Vagina (tissue), 2 donors: ENCODE data around the gene PEG3. TPM values are rescaled to one million over a fixed set of nuclear protein-coding genes. Genes with fewer than 3 reads are reported as not detected.

Experiments used
- DNase-seq, 2 donors: peaks; one replicate each; pipeline ENCODE4 v3.0.0-alpha.2; 2017; ENCODE audit errors: extremely low spot score in 2 of 2
- H3K27ac ChIP-seq: fragments of 200-600 bp; sonication (generic); one replicate; pipeline ENCODE4 v1.5.1; 2019
- H3K27me3 ChIP-seq: fragments of 200-600 bp; sonication (generic); one replicate; pipeline ENCODE4 v1.5.1; 2019
- H3K36me3 ChIP-seq, 2 donors: fragments of 200-600 bp; sonication (generic); one replicate each; pipeline ENCODE4 v1.5.1; 2017 to 2019
- H3K4me1 ChIP-seq: fragments of 200-600 bp; sonication (generic); one replicate; pipeline ENCODE4 v1.5.1; 2019
- H3K4me3 ChIP-seq, 2 donors: fragments of 200-600 bp; sonication (generic); 1 replicate in 1 of 2; 2 replicates in 1 of 2; pipeline ENCODE4 v1.5.1; 2016 to 2019
- H3K9me3 ChIP-seq: fragments of 200-600 bp; sonication (generic); one replicate; pipeline ENCODE4 v1.5.1; 2019
- POLR2A ChIP-seq, 2 donors: fragments of 450-650 bp; IDR thresholded peaks; one replicate each; pipeline ENCODE4 v1.6.1; 2017; ENCODE audit warnings: antibody characterized with exemption in 2 of 2, mild to moderate bottlenecking in 2 of 2, moderate library complexity in 2 of 2
- POLR2AphosphoS5 ChIP-seq, 2 donors: sonication (generic); formaldehyde crosslinking; IDR thresholded peaks; one replicate each; pipeline ENCODE4 v1.9.0; 2017; ENCODE audit warnings: antibody characterized with exemption in 2 of 2, mild to moderate bottlenecking in 2 of 2, low read depth in 1 of 2; ENCODE audit not compliant: insufficient read depth in 1 of 2
- intact Hi-C: fragments of 100-400 bp; cut with DNase I; formaldehyde crosslinking; loops from one replicate; pipeline ENCODE4 v1.15.1; 2023
- total RNA-seq: library from RNA; depleted of rRNA; stranded (reverse); fragments of >200 nt; gene quantifications from one replicate; pipeline ENCODE4 v1.2.3, GENCODE V29; 2016
- TF ChIP-seq, protein P1 (sequence below), 3 experiments: fragments of 450-650 bp in 2 of 3; fragments of 200-600 bp in 1 of 3; sonication (generic) in 1 of 3; IDR thresholded peaks; one replicate each; pipeline ENCODE4 v1.5.1; 2017 to 2019; ENCODE audit warnings: antibody characterized with exemption in 3 of 3, mild to moderate bottlenecking in 2 of 3, moderate library complexity in 2 of 3

Gene PEG3
- total RNA-seq, 1 donor from 2014 or later, result 15.2 TPM

DNA sequence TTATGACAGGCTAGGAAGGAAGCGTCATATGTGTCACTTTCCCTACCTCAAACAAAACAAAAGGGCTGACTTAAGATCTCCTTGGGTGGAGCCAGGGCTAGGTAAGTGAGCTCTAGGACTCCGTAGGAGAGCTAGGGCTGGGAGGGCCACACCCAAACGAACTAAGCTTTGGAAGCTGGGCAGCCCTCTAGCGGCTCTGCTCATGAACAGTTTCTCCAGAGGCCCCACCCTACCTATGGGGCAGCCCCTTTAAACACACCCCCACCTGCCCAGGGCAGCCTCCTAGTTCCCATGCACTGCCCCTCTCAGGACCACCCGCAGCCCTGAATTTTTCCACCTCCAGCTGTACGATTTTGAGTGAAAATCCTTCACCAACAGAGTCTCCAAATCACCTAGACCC, 3.5 kb downstream of the PEG3 start:
- no peak for DNase-seq
- H3K36me3 ChIP-seq, result no peaks in the 10 kb centered on the region
- H3K27me3 ChIP-seq, result no peaks in the 10 kb centered on the region
- no peak for TF ChIP-seq POLR2AphosphoS5 (IDR thresholded peaks at IDR 0.05; ENCODE audit: insufficient read depth in 1 of 2, low read depth in 1 of 2)
- TF ChIP-seq, protein P1, sequence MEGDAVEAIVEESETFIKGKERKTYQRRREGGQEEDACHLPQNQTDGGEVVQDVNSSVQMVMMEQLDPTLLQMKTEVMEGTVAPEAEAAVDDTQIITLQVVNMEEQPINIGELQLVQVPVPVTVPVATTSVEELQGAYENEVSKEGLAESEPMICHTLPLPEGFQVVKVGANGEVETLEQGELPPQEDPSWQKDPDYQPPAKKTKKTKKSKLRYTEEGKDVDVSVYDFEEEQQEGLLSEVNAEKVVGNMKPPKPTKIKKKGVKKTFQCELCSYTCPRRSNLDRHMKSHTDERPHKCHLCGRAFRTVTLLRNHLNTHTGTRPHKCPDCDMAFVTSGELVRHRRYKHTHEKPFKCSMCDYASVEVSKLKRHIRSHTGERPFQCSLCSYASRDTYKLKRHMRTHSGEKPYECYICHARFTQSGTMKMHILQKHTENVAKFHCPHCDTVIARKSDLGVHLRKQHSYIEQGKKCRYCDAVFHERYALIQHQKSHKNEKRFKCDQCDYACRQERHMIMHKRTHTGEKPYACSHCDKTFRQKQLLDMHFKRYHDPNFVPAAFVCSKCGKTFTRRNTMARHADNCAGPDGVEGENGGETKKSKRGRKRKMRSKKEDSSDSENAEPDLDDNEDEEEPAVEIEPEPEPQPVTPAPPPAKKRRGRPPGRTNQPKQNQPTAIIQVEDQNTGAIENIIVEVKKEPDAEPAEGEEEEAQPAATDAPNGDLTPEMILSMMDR (IDR thresholded peaks at IDR 0.05), result no peak
- TF ChIP-seq POLR2A (IDR thresholded peaks at IDR 0.05), result no peak
- intact Hi-C loops, result no loop called here
- H3K27ac ChIP-seq, result no peak overlapping the region
- H3K4me3 ChIP-seq, result no peak overlapping the region
- no peaks in the 10 kb centered on the region for H3K9me3 ChIP-seq
- no peaks in the 10 kb centered on the region for H3K4me1 ChIP-seq

DNA sequence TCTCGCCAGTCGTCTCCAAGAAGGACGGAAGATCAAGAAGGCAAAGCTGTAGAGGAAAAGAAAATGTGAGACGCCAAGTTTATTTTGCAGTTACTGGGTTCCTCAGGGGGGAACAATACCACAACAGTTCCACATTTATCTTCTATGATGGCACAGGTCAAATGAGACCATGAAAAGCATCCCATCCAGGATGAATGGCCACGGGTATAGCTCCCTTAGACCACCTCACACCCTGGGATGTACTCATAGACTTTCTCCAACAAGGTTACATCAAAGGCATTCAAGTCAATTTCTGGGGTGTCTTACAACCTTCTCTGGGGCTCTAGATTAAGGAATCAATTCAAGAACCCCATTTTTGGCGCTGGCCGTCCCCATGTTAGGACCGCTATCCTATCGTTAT, 4.5 kb downstream of the PEG3 start:
- H3K27ac ChIP-seq, result no peak overlapping the region
- H3K36me3 ChIP-seq, result no peaks in the 10 kb centered on the region
- no peaks in the 10 kb centered on the region for H3K9me3 ChIP-seq
- H3K27me3 ChIP-seq, result no peaks in the 10 kb centered on the region
- TF ChIP-seq, protein P1 (IDR thresholded peaks at IDR 0.05), result no peak
- TF ChIP-seq POLR2A (IDR thresholded peaks at IDR 0.05), result no peak
- no peak for TF ChIP-seq POLR2AphosphoS5 (IDR thresholded peaks at IDR 0.05; ENCODE audit: insufficient read depth in 1 of 2, low read depth in 1 of 2)
- H3K4me3 ChIP-seq, result no peak overlapping the region
- intact Hi-C loops, result no loop called here
- no peak for DNase-seq
- H3K4me1 ChIP-seq, result peaks cover 8% of the 10 kb centered on the region

DNA sequence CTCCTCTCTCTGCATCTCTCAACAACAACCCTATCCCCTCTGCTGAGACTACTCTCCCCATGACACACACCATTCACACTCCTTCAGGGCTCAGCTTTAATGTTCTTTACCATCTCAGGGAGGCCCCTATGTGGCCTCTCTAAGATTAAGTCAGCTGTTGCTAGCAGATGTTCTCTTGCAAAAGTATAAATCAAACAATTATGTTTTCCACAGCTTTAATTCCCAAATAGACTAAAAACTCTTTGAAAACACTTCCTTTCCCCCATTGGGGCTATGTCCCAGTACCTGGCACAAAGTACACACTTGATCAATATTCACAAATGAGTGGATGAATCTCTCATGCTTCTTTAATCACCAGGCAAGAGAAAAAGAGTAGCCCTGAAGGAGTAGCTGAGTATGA, 5.1 kb downstream of the PEG3 start:
- Histone ChIP-seq H3K36me3 (no peaks in the 10 kb centered on the region), H3K4me1 (peaks cover 12% of the 10 kb centered on the region), H3K9me3 (no peaks in the 10 kb centered on the region), H3K27ac (no peak overlapping the region), H3K27me3 (no peaks in the 10 kb centered on the region), H3K4me3 (no peak overlapping the region)
- intact Hi-C loops, result no loop called here
- peak in 1 of 2 donors; percentile 22 for DNase-seq
- TF ChIP-seq POLR2A (IDR thresholded peaks at IDR 0.05) (no peak), POLR2AphosphoS5 (IDR thresholded peaks at IDR 0.05; ENCODE audit: insufficient read depth in 1 of 2, low read depth in 1 of 2) (no peak)
- TF ChIP-seq, protein P1 (IDR thresholded peaks at IDR 0.05), result no peak

DNA sequence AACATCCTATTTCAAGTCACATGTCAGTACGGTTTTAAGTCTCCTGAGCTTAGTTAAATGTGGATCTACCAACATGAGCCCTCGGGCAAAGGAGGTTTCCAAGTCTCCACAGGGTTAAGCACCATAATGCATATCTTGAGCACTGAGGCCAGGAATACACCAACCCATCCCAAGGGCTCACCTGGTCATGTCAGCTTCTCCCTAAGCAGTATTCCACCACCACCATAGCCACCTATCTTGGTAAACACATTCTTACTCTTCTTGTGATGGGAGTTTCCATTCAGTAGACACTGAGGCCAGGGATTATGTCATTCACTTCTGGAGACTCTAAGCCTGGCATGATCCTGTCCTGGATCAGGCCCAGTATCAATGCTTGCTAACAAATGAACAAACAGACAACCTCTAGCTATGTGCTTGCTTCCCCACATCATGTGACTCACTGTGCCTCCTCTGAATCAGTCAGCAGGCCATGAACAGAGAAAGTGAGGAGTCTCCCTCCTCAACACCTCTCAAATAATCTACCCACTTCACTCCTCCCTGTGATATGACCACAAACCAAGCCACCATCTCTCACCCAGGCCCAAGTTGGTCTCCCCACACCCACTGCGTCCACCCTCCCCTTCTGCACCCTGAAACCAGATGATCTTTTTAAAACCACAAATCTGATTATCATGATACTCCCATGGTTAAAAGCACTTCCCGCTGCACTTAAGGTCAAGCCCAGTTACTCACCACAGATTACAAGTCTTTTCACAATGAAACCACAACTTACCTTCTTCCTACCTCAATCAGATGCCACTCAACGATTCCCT, 5.8 kb downstream of the PEG3 start:
- Histone ChIP-seq H3K4me3 (no peak overlapping the region), H3K9me3 (no peaks in the 10 kb centered on the region), H3K36me3 (no peaks in the 10 kb centered on the region), H3K4me1 (peaks cover 12% of the 10 kb centered on the region), H3K27ac (no peak overlapping the region), H3K27me3 (no peaks in the 10 kb centered on the region)
- TF ChIP-seq POLR2A (IDR thresholded peaks at IDR 0.05) (no peak), POLR2AphosphoS5 (IDR thresholded peaks at IDR 0.05; ENCODE audit: insufficient read depth in 1 of 2, low read depth in 1 of 2) (no peak)
- TF ChIP-seq, protein P1 (IDR thresholded peaks at IDR 0.05), result no peak
- no peak for DNase-seq
- intact Hi-C loops, result no loop called here

DNA sequence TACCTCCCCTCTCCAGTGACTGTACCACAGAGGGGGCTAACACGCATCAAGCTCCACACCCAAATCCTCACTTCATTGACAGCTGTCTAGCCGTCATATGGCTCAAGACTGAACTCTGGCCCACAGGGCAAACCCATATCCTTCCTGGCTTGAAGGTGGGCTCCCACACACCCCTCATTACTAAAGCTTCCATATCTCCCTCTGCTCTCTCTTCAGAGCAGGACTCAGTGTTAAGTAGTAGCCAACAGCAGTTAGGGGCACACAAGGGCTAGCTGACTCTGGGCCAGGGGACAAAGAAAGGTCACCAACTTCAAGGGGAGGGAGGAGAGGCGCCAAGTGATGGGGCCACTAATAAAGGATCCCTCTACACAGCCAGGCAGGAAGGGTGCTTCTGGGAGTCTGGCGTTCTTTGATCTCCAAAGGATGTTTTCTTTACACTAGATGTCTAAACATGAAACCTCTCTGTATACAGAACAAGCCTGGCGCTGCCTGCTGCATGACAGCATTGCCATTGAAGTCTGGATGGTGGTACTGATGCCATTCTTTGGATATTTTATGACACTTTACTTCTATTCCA, 8.1 kb downstream of the PEG3 start:
- H3K36me3 ChIP-seq, result no peaks in the 10 kb centered on the region
- peaks cover 12% of the 10 kb centered on the region for H3K4me1 ChIP-seq
- H3K27me3 ChIP-seq, result no peaks in the 10 kb centered on the region
- no peak overlapping the region for H3K27ac ChIP-seq
- H3K9me3 ChIP-seq, result no peaks in the 10 kb centered on the region
- no peak for DNase-seq
- H3K4me3 ChIP-seq, result no peak overlapping the region
- TF ChIP-seq, protein P1 (IDR thresholded peaks at IDR 0.05), result no peak
- TF ChIP-seq POLR2A (IDR thresholded peaks at IDR 0.05), result no peak
- TF ChIP-seq POLR2AphosphoS5 (IDR thresholded peaks at IDR 0.05; ENCODE audit: insufficient read depth in 1 of 2, low read depth in 1 of 2), result no peak
- intact Hi-C loops, result no loop called here
